HepG2 (cell line): ENCODE results near the gene OBI1. TPM values are rescaled to one million over a fixed set of nuclear protein-coding genes. Genes with fewer than 3 reads are reported as not detected.

ENCODE experiments used
- ARNT2 ChIP-seq: sonication (generic); formaldehyde crosslinking; IDR thresholded peaks from 2 replicates; pipeline ENCODE4 v1.8.0; 2022; ENCODE audit warnings: mild to moderate bottlenecking, low read depth, missing genetic modification reagents, moderate library complexity
- ETS1 ChIP-seq: sonication (generic); formaldehyde crosslinking; IDR thresholded peaks from 2 replicates; pipeline ENCODE4 v1.4.0; 2020; ENCODE audit warnings: missing genetic modification reagents
- GMEB1 ChIP-seq: sonication (generic); formaldehyde crosslinking; IDR thresholded peaks from 2 replicates; pipeline ENCODE4 v1.5.1; 2020; ENCODE audit warnings: missing genetic modification reagents, mild to moderate bottlenecking, borderline replicate concordance
- GPN1 ChIP-seq: sonication (generic); formaldehyde crosslinking; IDR thresholded peaks from 2 replicates; pipeline ENCODE4 v1.5.1; 2020; ENCODE audit warnings: missing genetic modification reagents, borderline replicate concordance
- JARID2 ChIP-seq: sonication (generic); formaldehyde crosslinking; IDR thresholded peaks from 2 replicates; pipeline ENCODE4 v1.8.1; 2023; ENCODE audit warnings: missing genetic modification reagents, inconsistent platforms; ENCODE audit not compliant: insufficient replicate concordance
- KDM2A ChIP-seq: sonication (generic); formaldehyde crosslinking; IDR thresholded peaks from 2 replicates; pipeline ENCODE4 v1.4.0; 2020; ENCODE audit warnings: low read depth, missing genetic modification reagents, borderline replicate concordance
- KLF11 ChIP-seq: IDR thresholded peaks from 2 replicates; pipeline ENCODE4 v1.6.1; 2016; ENCODE audit warnings: missing compliant biosample characterization
- LCORL ChIP-seq, 2 experiments: fragments of 450-650 bp in 1 of 2; sonication (generic) in 1 of 2; formaldehyde crosslinking in 1 of 2; IDR thresholded peaks; 2 replicates each; pipeline versions ENCODE4 v1.5.0 to v1.6.1; 2017 to 2020; ENCODE audit warnings: antibody characterized with exemption in 1 of 2, missing genetic modification reagents in 1 of 2
- MEIS1 ChIP-seq: sonication (generic); formaldehyde crosslinking; IDR thresholded peaks from 2 replicates; pipeline ENCODE4 v1.9.0; 2021; ENCODE audit warnings: mild to moderate bottlenecking, missing genetic modification reagents, moderate library complexity, borderline replicate concordance
- MXI1 ChIP-seq: IDR thresholded peaks from 3 replicates; pipeline ENCODE4 v1.6.1; 2012; ENCODE audit warnings: low read depth, low read length, inconsistent platforms, borderline replicate concordance
- TBX2 ChIP-seq: sonication (generic); formaldehyde crosslinking; IDR thresholded peaks from 2 replicates; pipeline ENCODE4 v1.5.0; 2020; ENCODE audit warnings: missing genetic modification reagents, mild to moderate bottlenecking, borderline replicate concordance
- ZNF562 ChIP-seq: sonication (generic); formaldehyde crosslinking; IDR thresholded peaks from 2 replicates; pipeline ENCODE4 v1.8.0; 2022; ENCODE audit warnings: missing genetic modification reagents, borderline replicate concordance
- ZNF616 ChIP-seq: sonication (generic); formaldehyde crosslinking; IDR thresholded peaks from 2 replicates; pipeline ENCODE4 v1.5.0; 2020; ENCODE audit warnings: low read depth, mild to moderate bottlenecking, missing genetic modification reagents
- ZXDC ChIP-seq: sonication (generic); formaldehyde crosslinking; IDR thresholded peaks from 2 replicates; pipeline ENCODE4 v1.5.0; 2020; ENCODE audit warnings: mild to moderate bottlenecking, missing genetic modification reagents
- polyA plus RNA-seq, 8 experiments: library from polyadenylated mRNA; depleted of rRNA in 3 of 8; stranded (reverse) in 7 of 8; unstranded in 1 of 8; fragments of >200 nt; fragmentation: Illumina TruSeq in 4 of 8; extraction: Trizol in 4 of 8; gene quantifications; 2 replicates each; pipeline versions ENCODE4 v1.2.1 to v1.2.3, GENCODE V29; 2011 to 2016; ENCODE audit warnings: low read depth in 4 of 8, missing spikeins in 1 of 8, mixed read lengths in 1 of 8; ENCODE audit not compliant: insufficient read depth in 1 of 8
- total RNA-seq, 5 experiments: library from RNA; depleted of rRNA; stranded (reverse); fragments of >200 nt; fragmentation: Illumina TruSeq; extraction: Trizol; gene quantifications; 2 replicates each; pipeline ENCODE4 v1.2.3, GENCODE V29; 2016; ENCODE audit warnings: low read depth in 1 of 5
- TF ChIP-seq, protein P1 (sequence below): sonication (generic); formaldehyde crosslinking; IDR thresholded peaks from 2 replicates; pipeline ENCODE4 v1.8.0; 2022; ENCODE audit warnings: mild to moderate bottlenecking, missing genetic modification reagents, borderline replicate concordance
- TF ChIP-seq, protein P2 (sequence below): sonication (generic); formaldehyde crosslinking; IDR thresholded peaks from 2 replicates; pipeline ENCODE4 v1.5.0; 2020; ENCODE audit warnings: missing genetic modification reagents

Gene OBI1
- total and polyA plus RNA-seq, 2 of the 13 experiments (the other 11 are each of a cell fraction or from before 2014, with no cell fraction given), result 7.8 to 23.5 TPM

DNA sequence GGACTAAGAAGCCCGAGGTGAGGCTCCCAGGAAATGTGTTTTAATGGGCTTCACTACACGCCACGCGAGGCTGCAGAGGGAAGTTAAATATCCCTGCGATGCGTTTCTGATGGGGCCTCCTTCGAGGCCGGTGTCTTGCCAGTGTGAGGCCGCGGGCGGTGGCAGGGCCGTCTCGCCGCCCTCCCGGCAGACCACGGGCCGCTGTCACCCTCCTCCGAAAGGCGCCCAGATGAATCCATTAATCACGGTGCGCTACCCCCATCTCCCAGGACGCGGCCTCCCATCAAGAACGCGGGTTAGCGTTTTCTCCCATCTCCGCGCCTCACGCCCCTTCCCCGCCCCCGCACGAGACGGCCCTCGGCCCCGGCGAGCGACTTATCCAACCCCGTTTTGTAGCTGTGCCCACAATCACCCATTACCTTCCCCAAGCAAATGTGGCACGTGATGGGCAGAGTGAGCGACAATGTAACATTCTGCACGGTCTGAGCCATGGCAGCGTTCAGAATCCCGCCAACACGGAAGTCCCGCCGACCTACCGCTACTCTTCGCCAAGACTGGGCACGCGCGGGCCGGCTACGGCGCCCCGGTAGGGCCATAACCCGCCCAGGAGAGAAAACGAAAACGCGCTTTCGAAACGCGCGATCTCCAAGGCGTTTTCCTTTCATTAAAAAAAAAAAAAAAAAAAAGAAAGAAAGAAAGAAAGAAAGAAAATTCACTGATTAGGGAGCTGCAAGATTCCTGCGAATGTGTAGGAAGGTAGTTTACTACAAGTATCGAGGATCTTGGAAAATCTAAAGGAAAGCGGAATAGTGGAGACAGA is at the start of gene OBI1 (continued):
- peak; percentile 39; the same call in 1 of the 2 replicates for TF ChIP-seq KLF11 (CRISPR knock-in tag)
- TF ChIP-seq JARID2 (CRISPR knock-in tag), result peak; percentile 49
- no peak for TF ChIP-seq ETS1 (CRISPR knock-in tag)
- TF ChIP-seq KDM2A (CRISPR knock-in tag), result peak; percentile 67; the same call in 1 of the 2 replicates
- peak; percentile 85; the same call in 2 of the 3 replicates for TF ChIP-seq MXI1
- TF ChIP-seq ZNF616 (CRISPR knock-in tag), result no peak; the same call in 1 of the 2 replicates
- no peak for TF ChIP-seq LCORL (IDR thresholded peaks at IDR 0.05)
- peak; percentile 37; the same call in 1 of the 2 replicates for TF ChIP-seq LCORL (CRISPR knock-in tag; IDR thresholded peaks at IDR 0.05)
- 0 out of 2 replicates have a peak, but pooled peaks have one; percentile 14 for TF ChIP-seq TBX2 (CRISPR knock-in tag)
- TF ChIP-seq, protein P1, sequence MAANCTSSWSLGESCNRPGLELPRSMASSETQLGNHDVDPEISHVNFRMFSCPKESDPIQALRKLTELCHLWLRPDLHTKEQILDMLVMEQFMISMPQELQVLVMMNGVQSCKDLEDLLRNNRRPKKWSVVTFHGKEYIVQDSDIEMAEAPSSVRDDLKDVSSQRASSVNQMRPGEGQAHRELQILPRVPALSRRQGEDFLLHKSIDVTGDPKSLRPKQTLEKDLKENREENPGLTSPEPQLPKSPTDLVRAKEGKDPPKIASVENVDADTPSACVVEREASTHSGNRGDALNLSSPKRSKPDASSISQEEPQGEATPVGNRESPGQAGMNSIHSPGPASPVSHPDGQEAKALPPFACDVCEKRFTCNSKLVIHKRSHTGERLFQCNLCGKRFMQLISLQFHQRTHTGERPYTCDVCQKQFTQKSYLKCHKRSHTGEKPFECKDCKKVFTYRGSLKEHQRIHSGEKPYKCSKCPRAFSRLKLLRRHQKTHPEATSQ (CRISPR knock-in tag), result no peak; the same call in 1 of the 2 replicates
- no peak for TF ChIP-seq ZNF562
- TF ChIP-seq, protein P2, sequence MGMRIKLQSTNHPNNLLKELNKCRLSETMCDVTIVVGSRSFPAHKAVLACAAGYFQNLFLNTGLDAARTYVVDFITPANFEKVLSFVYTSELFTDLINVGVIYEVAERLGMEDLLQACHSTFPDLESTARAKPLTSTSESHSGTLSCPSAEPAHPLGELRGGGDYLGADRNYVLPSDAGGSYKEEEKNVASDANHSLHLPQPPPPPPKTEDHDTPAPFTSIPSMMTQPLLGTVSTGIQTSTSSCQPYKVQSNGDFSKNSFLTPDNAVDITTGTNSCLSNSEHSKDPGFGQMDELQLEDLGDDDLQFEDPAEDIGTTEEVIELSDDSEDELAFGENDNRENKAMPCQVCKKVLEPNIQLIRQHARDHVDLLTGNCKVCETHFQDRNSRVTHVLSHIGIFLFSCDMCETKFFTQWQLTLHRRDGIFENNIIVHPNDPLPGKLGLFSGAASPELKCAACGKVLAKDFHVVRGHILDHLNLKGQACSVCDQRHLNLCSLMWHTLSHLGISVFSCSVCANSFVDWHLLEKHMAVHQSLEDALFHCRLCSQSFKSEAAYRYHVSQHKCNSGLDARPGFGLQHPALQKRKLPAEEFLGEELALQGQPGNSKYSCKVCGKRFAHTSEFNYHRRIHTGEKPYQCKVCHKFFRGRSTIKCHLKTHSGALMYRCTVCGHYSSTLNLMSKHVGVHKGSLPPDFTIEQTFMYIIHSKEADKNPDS, result no peak
- peak; percentile 78 for TF ChIP-seq ARNT2 (CRISPR knock-in tag)
- no peak for TF ChIP-seq MEIS1 (CRISPR knock-in tag)
- TF ChIP-seq GMEB1 (CRISPR knock-in tag), result peak; percentile 69; the same call in 1 of the 2 replicates
- no peak for TF ChIP-seq GPN1 (CRISPR knock-in tag)
- TF ChIP-seq ZXDC (CRISPR knock-in tag), result no peak; the same call in 1 of the 2 replicates
